HG03378 (cell line): ENCODE measurements around the gene ZFR2.
"Not testable (repeated sequence)": the region's sequence is repeated elsewhere in the genome, so short reads cannot be mapped to it uniquely, and the experiment has no call there.

ENCODE experiments used
- ATAC-seq: cut with Tn5 transposase; IDR thresholded peaks from one replicate; pipeline ENCODE4 v1.9.1; 2021; ENCODE audit warnings: mild to moderate bottlenecking, moderate library complexity; ENCODE audit not compliant: unreplicated experiment

ZFR2 gene

GRCh38 chr19:3868770-3869456, at the start of gene ZFR2:
ZFR2 (minus strand) TSS chr19:3869038; CDS start chr19:3869017, 21 bp downstream.
- ATAC-seq = no peak

GRCh38 chr19:3916033-3916432, 47.2 kb upstream of the ZFR2 start:
- ATAC-seq = no peak

DNA sequence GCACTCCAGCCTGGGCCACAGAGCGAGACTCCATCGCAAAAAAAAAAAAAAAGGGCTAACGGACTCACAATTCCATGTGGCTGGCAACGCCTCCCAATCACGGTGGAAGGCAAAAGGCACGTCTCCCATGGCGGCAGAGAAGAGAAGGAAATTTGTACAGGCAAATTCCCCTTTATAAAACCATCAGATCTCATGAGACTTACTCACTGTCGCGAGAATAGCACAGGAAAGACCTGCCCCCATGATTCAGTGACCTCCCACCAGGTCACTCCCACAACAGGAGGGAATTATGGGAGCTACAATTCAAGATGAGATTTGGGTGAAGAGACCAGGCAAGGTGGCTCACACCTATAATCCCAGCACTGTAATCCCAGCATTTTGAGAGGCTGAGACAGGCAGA, 45.4 kb upstream of the ZFR2 start:
- no peak for ATAC-seq

DNA sequence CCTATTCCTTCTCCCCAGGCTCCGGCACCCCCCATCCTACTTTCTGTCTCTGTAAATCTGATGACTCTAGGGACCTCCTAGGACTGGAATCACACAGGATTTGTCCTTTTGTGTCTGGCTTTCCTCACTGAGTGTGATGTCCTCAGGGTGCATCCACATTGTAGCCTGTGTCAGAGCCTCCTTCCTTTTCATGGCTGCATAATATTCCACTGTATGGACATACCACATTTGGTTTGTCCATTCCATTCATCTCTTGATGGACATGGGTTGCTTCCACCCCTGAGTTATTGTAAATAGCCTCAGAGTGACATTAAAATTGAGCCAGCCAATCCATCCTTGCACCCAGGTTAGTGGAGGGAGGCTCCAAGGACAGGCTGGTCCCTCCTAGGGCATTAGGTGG, 41.3 kb upstream of the ZFR2 start:
- ATAC-seq = no peak

DNA sequence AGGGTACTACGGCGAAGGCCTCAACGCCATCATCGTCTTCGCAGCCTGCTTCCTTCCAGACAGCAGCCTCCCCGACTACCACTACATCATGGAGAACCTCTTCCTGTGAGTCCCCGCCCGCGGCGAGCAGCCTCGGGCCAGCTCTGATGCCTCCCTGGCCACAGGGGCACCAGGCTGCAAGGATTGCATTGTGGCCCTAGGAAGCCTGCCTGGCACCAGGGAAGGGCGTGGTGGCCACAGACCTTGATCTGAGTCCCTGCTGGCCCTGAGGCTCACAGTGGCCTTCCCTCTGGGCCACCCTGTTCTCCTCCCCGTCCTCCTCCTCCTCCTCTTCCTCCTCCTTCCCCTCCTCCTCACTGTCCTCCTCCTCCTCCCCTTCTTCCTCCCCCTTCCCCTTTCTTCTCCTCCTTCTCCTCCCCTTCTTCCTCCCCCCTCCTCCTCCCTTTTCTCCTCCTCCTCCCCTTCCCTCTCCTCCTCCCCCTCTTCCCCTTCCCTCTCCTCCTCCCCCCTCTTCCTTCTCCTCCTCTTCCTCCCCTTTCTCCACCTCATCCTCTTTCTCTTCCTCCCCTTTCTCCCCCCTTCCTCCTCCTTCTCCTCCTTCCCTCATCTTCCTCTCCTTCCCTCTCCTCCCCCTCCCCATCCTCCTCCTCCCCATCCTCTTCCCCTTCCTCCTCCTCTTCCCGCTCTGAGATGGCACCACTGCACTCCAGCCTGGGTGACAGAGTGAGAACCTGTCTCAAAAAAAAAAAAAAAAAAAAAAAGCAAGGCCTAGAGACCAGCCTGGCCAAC, 39.6 kb upstream of the ZFR2 start:
- ATAC-seq = no peak

GRCh38 chr19:3907626-3908265, 38.9 kb upstream of the ZFR2 start:
- no peak for ATAC-seq

DNA sequence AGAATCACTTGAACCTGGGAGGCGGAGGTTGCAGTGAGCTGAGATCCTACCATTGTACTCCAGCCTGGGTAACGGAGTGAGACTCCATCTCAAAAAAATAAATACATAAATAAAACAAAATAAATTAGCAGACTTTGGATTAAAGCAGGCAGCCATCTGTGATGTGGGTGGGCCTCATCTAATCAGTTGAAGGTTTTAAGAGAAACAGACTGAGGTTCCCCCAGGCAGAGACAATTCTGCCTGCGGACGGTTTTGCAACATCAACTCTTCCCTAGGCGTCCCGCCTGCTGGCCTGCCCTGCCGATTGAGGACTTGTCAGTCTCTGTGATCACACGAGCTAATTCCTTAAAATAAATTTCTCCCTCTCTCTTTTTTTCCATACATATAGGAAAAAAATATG, 35.4 kb upstream of the ZFR2 start:
- no peak for ATAC-seq

DNA sequence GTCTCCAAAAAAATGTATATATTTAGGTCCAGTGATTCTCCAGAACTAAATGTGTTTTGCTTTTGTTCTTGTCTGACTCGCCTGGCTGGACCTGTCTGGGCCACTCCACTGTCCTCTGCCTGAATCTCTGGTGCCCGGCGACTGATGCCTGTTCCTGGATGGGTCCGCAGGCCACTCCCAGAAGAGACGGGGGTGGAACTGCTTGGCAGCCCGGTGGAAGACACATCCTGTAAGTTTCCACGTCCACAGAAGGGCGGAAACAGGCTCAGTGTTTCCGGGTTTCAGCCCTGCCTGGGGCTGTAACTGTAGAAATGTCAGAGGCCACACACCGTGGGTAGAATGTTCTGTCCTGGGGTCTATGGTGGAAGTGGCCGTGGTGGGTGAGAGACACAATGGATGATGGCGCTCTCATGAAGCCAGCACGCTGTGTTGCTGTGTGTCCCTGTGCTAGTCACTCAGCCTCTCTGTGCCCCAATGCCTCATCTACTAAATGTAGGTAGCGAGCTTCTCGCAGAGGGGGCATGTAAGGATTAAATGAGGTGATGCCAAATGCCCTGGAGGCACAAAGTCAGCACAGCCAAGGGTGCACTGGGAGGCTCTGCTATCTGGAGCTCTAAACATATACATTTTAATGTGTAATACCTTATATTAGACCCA, 33.6 kb upstream of the ZFR2 start:
- ATAC-seq = no peak

DNA sequence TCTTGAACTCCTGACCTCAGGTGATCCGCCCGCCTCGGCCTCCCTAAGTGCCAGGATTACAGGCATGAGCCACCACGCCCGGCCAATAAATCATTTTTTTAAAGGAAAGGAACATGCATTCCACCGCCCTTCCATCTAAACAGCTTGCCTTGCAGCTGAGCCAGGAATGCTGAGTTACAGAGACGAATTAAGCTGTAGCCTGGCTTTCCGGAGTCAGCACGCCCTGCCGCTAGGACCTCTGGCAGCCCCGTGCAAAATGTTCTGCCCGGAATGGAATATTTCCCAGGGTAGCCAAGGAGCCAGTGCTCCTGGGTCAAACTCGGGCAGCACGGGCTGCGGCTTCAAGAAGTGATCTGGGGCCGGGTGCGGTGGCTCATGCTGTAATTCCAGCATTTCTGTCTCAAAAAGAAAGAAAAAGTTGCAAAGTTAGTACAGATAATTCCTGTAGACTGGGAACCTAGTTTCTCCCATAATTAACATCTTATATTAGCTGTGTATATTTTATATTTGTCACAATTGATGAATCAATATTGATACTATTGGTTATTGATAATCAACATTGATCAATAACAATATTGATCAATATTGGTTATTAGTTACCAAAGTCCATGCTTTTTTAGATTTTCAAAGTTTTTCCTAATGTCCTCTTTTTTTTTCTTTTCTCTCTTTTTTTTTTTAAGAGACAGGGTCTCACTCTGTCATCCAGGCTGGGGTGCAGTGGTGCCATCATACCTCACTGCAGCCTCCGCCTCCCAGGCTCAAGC, 30.9 kb upstream of the ZFR2 start:
- no peak for ATAC-seq

- ATAC-seq = no peak
These were observed 29.6 kb upstream of the ZFR2 start for GRCh38 chr19:3898426-3898825.

DNA sequence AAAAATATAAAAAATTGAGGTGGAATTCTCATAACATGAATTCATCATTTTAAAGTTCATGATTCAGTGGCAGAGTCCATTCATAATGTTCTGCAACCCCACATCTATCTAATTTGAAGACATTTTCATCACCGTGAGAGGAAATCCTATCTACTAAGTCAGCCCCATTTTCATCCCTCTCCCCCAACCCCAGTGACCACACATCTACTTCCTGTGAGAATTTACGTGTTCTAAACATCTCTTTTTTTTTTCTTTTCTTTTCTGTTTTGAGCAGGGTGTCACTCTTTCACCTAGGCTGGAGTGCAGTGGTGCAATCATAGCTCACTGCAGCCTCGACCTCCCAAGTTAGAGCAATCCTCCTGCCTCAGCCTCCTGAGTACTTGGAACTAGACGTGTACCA, 29.1 kb upstream of the ZFR2 start:
- ATAC-seq = no peak

- no peak for ATAC-seq
These were observed 26.9 kb upstream of the ZFR2 start for GRCh38 chr19:3895788-3896187.

DNA sequence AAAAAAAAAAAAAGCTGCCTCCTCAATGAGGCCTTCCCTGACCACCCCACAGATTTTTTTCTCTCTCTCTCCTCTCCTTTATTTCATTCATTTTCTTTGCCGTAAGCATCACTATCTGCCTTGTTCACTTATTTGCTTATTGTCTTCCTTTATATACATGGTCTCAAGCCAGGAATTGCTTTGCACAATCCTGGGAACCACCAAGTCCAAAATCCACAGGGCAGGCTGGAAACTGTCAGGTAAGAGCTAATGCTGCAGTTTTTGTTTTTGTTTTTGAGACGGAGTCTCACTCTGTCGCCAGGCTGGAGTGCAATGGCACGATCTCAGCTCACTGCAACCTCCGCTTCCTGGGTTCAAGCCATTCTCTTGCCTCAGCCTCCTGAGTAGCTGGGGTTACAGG, 26.1 kb upstream of the ZFR2 start:
- not testable (repeated sequence) for ATAC-seq

DNA sequence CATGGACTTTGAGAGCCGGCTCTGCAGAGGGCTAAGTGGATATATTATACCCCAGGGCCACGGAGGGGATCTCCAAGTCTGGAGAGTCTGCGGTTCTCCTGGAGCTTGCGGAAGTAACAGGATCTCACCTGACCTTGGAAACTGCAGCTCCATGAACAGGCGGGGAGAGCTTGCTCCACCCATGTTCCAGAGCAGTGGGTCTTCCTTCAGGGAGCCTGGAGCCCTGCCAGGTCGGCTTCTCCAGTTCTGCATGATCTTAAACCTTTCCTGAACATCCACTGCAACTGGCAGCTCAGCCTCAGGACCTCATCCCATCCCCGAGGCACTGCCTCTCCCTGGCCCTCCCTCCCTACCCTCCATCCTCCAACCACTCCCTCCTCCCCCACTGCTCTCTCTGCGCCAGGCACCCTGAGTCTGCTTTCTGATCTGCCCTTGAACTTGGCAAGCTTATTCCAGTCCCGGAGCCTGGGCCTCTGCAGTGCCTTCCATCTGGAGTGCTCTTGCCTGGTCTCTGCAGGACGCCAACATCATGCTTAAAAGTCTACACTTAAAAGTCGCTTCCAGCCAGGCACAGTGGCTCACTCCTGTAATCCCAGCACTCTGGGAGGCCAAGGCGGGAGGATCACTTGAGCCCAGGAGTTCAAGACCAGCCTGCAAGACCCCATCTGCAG, 24.8 kb upstream of the ZFR2 start:
- ATAC-seq = no peak

GRCh38 chr19:3890591-3890990, 21.8 kb upstream of the ZFR2 start:
- ATAC-seq = no peak

DNA sequence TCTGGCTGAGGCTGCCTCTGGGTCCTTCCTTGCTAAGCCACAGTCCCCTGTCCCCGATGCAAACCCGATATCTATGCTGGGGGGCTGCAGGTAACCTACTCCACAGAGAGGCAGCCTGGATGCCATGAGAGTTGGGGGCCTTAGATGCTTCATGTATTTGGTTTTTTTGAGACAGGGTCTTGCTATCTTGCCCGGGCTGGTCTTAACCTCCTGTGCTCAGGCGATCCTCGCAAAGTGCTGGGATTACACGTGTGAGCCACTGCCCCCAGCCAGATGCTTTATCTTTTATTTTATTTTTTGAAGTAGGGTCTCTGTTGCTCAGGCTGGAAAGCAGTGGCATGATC, 13.2 kb upstream of the ZFR2 start:
- no peak for ATAC-seq

GRCh38 chr19:3881272-3882040, 12.6 kb upstream of the ZFR2 start:
- ATAC-seq = no peak

GRCh38 chr19:3880471-3881271, 11.8 kb upstream of the ZFR2 start, which contains the start of gene ATCAY:
ATCAY (plus strand) TSS chr19:3880685; CDS start chr19:3885768, 5,083 bp downstream.
- ATAC-seq = no peak

- no peak for ATAC-seq
These were observed 10.8 kb upstream of the ZFR2 start for GRCh38 chr19:3879656-3880055.
